GM12875 (cell line): ENCODE measurements around the gene OR6F1.
"Not testable (repeated sequence)": the region's sequence is repeated elsewhere in the genome, so short reads cannot be mapped to it uniquely, and the experiment has no call there.

Experiments
- H3K4me3 ChIP-seq: one replicate; pipeline ENCODE4 v1.5.1; 2011; ENCODE audit warnings: low read depth, low read length, control low read depth
- TF ChIP-seq, protein P1 (sequence below): IDR thresholded peaks from 2 replicates; pipeline ENCODE4 v1.5.1; 2011; ENCODE audit warnings: low read depth, mild to moderate bottlenecking, control low read depth, inconsistent platforms, low read length, moderate library complexity, borderline replicate concordance; ENCODE audit not compliant: insufficient read depth

The OR6F1 gene

DNA sequence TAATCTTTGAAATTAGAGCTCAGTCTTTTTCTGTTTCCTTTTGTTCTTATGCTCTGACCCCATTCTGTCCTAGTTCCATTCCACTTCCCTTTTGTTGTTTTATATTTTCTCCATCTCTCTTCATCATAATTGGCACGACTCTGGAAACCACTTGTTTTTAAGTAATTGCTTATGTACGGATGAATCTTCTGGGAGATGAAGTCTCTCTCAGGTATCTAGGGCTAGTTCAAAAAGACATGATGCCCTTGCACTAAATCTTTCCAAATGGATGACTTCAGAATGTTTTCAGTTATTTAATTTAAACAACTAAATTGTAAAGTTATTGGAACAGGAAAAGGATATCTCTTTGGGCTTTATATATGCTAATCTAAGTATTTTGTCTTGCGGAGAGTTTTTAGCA, at the start of gene OR6F1:
OR6F1 (minus strand) TSS at position 101 of the 400 bp plus-strand sequence. CDS start 3,891 bp downstream, outside the sequence.
- TF ChIP-seq, protein P1, sequence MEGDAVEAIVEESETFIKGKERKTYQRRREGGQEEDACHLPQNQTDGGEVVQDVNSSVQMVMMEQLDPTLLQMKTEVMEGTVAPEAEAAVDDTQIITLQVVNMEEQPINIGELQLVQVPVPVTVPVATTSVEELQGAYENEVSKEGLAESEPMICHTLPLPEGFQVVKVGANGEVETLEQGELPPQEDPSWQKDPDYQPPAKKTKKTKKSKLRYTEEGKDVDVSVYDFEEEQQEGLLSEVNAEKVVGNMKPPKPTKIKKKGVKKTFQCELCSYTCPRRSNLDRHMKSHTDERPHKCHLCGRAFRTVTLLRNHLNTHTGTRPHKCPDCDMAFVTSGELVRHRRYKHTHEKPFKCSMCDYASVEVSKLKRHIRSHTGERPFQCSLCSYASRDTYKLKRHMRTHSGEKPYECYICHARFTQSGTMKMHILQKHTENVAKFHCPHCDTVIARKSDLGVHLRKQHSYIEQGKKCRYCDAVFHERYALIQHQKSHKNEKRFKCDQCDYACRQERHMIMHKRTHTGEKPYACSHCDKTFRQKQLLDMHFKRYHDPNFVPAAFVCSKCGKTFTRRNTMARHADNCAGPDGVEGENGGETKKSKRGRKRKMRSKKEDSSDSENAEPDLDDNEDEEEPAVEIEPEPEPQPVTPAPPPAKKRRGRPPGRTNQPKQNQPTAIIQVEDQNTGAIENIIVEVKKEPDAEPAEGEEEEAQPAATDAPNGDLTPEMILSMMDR = no peak
- H3K4me3 ChIP-seq = no peak within 1 kb of the TSS

DNA sequence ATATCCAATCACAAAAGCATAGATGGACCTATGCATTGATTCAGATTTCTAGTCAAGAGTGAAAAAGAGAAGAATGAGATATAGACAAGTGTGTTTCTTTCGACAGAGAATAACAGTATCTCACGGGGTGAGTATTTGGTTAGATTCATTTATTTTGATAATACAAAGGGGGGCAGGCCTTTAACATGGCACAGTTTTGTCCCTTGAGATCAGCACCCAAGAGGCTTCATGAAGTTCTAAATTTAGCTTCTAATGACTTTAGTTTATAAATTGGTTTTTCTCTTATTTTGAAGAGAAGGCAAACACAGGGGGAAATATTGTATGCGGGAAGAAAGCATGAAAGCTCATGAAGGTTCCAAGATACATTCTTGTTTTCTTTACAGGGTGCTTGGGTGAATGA, 44.0 kb upstream of the OR6F1 start, which contains the start of gene OR1C1:
OR1C1 (minus strand) TSS at position 101 of the 400 bp plus-strand sequence. CDS start 2,150 bp downstream, outside the sequence.
- no peak within 1 kb of the TSS for H3K4me3 ChIP-seq
- TF ChIP-seq, protein P1 = no peak

DNA sequence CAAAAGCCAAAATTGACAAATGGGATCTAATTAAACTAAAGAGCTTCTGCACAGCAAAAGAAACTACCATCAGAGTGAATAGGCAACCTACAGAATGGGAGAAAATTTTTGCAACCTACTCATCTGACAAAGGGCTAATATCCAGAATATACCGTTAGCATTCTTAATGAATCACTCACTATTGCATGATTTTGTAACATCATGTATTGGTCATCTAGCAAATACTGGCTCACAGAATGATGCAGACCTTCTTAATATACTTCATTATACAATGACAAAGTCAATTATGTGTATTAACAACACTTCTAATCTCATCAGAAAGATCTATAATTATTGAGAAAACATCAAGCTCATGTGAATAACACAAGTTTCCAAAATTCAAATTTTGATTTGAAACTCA, 37.9 kb upstream of the OR6F1 start:
- not testable (repeated sequence) for H3K4me3 ChIP-seq

DNA sequence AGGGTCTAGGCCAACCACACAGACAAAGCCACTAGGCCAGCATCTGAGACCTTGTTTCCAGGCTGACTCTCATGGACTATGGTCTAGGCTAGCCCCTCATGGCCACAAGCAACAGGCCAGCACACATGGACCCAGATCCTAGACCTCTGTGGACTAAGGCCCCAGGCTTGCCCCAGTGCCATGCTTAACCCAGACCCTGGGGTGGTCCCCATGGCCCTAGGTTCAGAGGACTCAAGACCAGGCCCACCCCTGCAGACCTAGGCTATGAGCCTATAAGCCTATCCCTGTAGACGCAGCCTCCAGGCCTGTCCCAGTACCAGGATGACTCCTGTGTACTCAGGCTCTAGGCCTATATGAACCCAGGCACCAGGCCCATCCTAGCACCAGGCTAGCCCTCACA, 33.4 kb upstream of the OR6F1 start:
- H3K4me3 ChIP-seq = no peak overlapping the region
- TF ChIP-seq, protein P1 = no peak

DNA sequence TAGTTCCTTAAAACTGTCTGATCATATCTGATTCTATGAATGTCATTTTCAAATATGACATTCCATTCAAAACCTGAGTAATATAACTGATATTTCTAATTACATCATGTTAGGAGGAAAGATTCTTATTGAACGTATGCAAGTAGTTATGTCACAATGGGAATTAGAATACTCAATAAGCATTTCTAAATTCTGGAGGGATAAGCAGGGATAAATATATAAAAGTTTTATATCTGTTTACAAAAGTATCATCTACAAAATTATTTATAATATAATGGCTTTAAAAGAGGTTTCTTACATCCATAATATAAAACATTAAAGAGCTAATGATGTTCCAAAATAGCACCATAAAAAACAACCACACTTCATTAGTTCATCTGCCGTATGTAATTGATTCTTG, 31.6 kb upstream of the OR6F1 start, which contains the start of gene OR14A2:
OR14A2 (minus strand) TSS at position 101 of the 400 bp plus-strand sequence.
- H3K4me3 ChIP-seq = no peak within 1 kb of the TSS
- TF ChIP-seq, protein P1 = no peak

DNA sequence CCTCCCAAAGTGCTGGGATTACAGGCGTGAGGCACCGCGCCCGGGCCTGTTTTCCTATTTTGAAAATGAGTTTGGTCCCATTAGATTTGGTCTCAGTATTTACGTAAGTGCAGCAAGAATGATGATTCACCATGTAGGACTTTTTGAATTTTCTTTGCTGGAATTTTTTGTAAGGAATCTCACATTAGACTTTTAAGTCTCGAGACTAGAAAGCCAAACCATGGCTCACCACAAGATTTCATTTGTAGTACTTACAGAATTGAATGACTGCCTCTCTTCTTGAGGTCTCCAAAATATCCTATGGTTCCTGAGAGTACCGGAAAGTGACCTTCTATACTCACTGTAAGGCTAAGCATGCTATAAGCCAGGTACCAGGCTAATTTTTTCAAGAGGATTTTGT, 31.2 kb upstream of the OR6F1 start:
- TF ChIP-seq, protein P1 = no peak
- H3K4me3 ChIP-seq = no peak overlapping the region

DNA sequence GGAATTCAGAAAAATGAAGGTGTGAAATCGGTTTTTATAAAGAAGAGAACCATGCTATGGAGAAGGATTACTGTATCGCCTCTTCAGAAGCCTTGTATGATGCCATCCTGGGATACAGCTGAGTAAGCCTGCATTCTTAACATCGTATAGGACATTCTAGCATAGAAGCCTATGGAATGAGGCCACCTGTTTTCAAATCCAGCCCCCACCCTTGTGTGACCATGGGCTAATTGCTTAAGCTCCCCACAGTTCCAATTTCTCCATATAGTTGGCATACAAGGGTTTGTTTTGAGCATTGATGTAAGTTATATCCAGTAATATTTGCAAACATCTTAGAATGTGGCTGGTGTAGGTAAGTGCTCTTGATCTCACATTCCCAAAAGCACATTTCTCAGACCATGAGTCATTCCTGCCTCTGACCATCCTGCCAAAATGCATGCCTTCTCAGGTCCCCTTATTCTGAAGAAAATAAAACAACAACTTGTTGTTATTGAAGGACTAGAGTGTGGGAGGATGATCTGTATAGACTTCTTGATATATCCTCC, 30.0 kb upstream of the OR6F1 start:
- TF ChIP-seq, protein P1 = no peak

DNA sequence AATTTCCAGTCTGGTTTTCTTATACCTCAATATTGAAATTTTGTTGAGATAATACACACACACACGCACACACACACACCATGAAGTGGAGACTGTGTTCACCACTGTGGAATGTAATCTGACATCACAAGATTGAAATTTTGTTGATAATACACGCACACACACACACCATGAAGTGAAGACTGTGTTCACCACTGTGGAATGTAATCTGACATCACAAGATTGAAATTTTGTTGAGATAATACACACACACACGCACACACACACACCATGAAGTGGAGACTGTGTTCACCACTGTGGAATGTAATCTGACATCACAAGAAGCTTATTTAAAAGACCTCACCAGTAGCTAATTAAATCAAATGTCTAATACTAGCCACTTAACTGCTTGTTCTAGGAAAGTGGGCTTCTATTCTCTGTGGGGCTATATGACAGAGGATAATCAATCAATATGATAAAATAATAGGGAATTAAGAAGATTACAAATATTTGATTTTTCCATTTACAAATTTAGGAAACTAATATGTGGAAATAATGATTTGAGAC, 25.8 kb upstream of the OR6F1 start:
- not testable (repeated sequence) for H3K4me3 ChIP-seq

More for the DNA sequence above, 30.0 kb upstream of the OR6F1 start:
- H3K4me3 ChIP-seq = no peak overlapping the region
